Measurements from ENCODE around the gene DLG1.

The DLG1 gene

DNA sequence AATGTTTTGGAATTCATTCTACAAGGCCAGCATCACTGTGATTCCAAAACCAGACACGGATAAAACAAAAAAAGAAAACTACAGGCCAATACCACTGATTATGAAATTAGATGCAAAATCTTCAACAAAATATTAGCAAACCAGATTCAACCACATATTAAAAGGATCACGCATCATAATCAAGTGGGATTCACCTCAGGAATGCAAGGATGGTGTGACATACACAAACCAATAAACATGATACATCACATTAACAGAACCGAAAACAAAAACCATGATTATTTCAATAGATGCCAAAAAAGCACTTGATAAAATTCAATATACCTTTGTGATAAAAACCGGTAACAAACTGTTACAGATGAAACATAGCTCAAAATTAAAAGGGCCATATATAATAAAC lies 48.9 kb downstream of the DLG1 start:
- TF ChIP-seq CTCF (IDR thresholded peaks at IDR 0.05; ENCODE audit: borderline replicate concordance, control extremely low read depth, extremely low read depth, insufficient read depth, missing control alignments) = no peak
- in situ Hi-C loops (cut with MboI; ENCODE audit: low sequenced_read_pairs, unreplicated experiment) = no loop called here
- no peak for DNase-seq (ENCODE audit: low spot score)

DNA sequence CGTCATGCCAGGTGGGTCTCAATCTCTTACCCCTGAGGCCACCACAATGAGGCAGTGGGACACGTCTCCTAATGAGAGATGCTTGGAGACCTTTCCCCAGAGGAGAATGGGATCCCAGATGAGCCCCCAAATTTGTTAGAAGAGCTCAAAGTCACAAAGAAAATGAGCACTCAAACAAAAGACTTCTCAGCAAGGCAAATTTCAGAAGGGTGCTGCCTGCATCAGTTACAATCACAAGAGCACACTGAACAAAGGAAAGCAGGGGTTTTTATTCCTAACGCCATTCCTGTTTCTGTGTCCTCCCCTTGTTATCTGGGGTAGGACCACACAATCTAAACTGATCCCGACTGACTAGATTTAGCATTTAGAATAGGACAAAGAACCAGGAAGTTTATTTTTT lies 50.1 kb downstream of the DLG1 start:
- in situ Hi-C loops (cut with MboI; ENCODE audit: low sequenced_read_pairs, unreplicated experiment) = no loop called here
- no peak for TF ChIP-seq CTCF (IDR thresholded peaks at IDR 0.05; ENCODE audit: borderline replicate concordance, control extremely low read depth, extremely low read depth, insufficient read depth, missing control alignments)
- no peak for DNase-seq (ENCODE audit: low spot score)

GRCh38 chr3:197244751-197245150 lies 53.7 kb downstream of the DLG1 start:
- TF ChIP-seq CTCF (IDR thresholded peaks at IDR 0.05; ENCODE audit: borderline replicate concordance, control extremely low read depth, extremely low read depth, insufficient read depth, missing control alignments) = no peak
- DNase-seq (ENCODE audit: low spot score) = no peak
- in situ Hi-C loops (cut with MboI; ENCODE audit: low sequenced_read_pairs, unreplicated experiment) = no loop called here

DNA sequence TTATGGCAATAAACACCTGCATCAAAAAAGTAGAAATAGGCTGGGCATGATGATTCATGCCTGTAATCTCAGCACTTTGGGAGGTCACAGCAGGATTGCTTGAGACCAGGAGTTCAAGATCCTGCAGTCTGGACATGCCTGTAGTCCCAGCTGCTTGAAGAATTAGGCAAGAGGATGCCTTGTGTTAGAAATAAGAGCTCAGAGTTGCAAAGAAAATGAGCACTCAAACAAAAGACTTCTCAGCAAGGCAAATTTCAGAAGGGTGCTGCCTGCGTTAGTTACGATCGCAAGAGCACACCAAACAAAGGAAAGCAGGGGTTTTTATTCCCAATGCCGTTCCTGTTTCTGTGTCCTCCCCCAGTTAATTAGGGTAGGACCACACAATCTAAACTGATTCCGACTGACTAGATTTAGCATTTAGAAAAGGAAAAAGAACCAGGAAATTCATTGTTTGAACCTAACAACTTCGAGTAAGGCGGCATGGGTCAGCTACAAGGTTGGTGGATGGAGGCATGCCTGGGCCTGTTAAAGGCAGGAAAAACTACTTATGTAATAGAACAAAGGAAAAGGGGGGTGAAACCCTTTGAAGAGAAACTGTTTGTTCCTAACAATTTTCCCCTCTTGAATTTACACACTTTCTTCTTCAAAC lies 55.5 kb downstream of the DLG1 start:
- in situ Hi-C loops (cut with MboI; ENCODE audit: low sequenced_read_pairs, unreplicated experiment) = no loop called here
- no peak for TF ChIP-seq CTCF (IDR thresholded peaks at IDR 0.05; ENCODE audit: borderline replicate concordance, control extremely low read depth, extremely low read depth, insufficient read depth, missing control alignments)
- DNase-seq (ENCODE audit: low spot score) = no peak

GRCh38 chr3:197241173-197241572 lies 57.2 kb downstream of the DLG1 start:
- no peak for DNase-seq (ENCODE audit: low spot score)
- no peak for TF ChIP-seq CTCF (IDR thresholded peaks at IDR 0.05; ENCODE audit: borderline replicate concordance, control extremely low read depth, extremely low read depth, insufficient read depth, missing control alignments)
- in situ Hi-C loops (cut with MboI; ENCODE audit: low sequenced_read_pairs, unreplicated experiment) = no loop called here

- in situ Hi-C loops (cut with MboI; ENCODE audit: low sequenced_read_pairs, unreplicated experiment) = no loop called here
- TF ChIP-seq CTCF (IDR thresholded peaks at IDR 0.05; ENCODE audit: borderline replicate concordance, control extremely low read depth, extremely low read depth, insufficient read depth, missing control alignments) = no peak
- DNase-seq (ENCODE audit: low spot score) = no peak
These were observed 58.6 kb downstream of the DLG1 start for GRCh38 chr3:197239857-197240256.

All from GM13976 (cell line).